Ectodermal cell (in vitro differentiated cells): ENCODE data around the gene MBD3L4.
"Not testable (repeated sequence)": the region's sequence is repeated elsewhere in the genome, so short reads cannot be mapped to it uniquely, and the experiment has no call there.

Experiments used
- H3K27ac ChIP-seq: 2 replicates; pipeline ENCODE4 v1.7.0; 2013; ENCODE audit warnings: mild to moderate bottlenecking, low read depth, low read length; ENCODE audit not compliant: insufficient read depth, poor library complexity, severe bottlenecking
- H3K27me3 ChIP-seq: 2 replicates; pipeline ENCODE4 v1.7.0; 2013; ENCODE audit warnings: mild to moderate bottlenecking, low read length; ENCODE audit not compliant: insufficient read depth, control insufficient read depth, poor library complexity, severe bottlenecking
- H3K36me3 ChIP-seq: one replicate; pipeline ENCODE4 v1.7.0; 2013; ENCODE audit warnings: low read length; ENCODE audit not compliant: control insufficient read depth, insufficient read depth
- H3K4me1 ChIP-seq: one replicate; pipeline ENCODE4 v1.7.0; 2013; ENCODE audit warnings: low read length; ENCODE audit not compliant: control insufficient read depth, insufficient read depth
- H3K4me3 ChIP-seq: 2 replicates; pipeline ENCODE4 v1.7.0; 2013; ENCODE audit warnings: low read depth, low read length, control low read depth; ENCODE audit not compliant: insufficient read depth
- H3K9me3 ChIP-seq: 2 replicates; pipeline ENCODE4 v1.7.0; 2013; ENCODE audit warnings: mild to moderate bottlenecking, low read length, moderate library complexity; ENCODE audit not compliant: control insufficient read depth
- WGBS, 2 experiments: methylation state at CpG; one replicate each; pipeline ENCODE4 v1.1.7; 2013; ENCODE audit warnings: missing lambda C conversion rate in 2 of 2; 5-methylcytosine and 5-hydroxymethylcytosine counted together

Gene MBD3L4

GRCh38 chr19:7068599-7068998 lies 28.6 kb upstream of the MBD3L4 start:
- no peaks in the 10 kb centered on the region for H3K4me1 ChIP-seq
- peak overlapping the region; percentile 99 for H3K4me3 ChIP-seq
- H3K9me3 ChIP-seq: no peaks in the 10 kb centered on the region
- H3K27ac ChIP-seq: no peak overlapping the region
- no peaks in the 10 kb centered on the region for H3K27me3 ChIP-seq
- WGBS, 2 experiments: 83 to 89% methylated on average over 5 to 6 of the region's 6 CpGs
- peaks cover 4% of the 10 kb centered on the region for H3K36me3 ChIP-seq

GRCh38 chr19:7067716-7068115 lies 27.7 kb upstream of the MBD3L4 start:
- H3K27ac ChIP-seq: no peak overlapping the region
- no peaks in the 10 kb centered on the region for H3K36me3 ChIP-seq
- H3K27me3 ChIP-seq: no peaks in the 10 kb centered on the region
- 85 to 89% methylated on average over 1 of the region's 2 CpGs for WGBS, 2 experiments
- H3K4me3 ChIP-seq: no peak overlapping the region
- H3K9me3 ChIP-seq: no peaks in the 10 kb centered on the region
- H3K4me1 ChIP-seq: no peaks in the 10 kb centered on the region

GRCh38 chr19:7067122-7067521 lies 27.1 kb upstream of the MBD3L4 start:
- H3K36me3 ChIP-seq, H3K27ac ChIP-seq, H3K4me1 ChIP-seq, H3K9me3 ChIP-seq, H3K27me3 ChIP-seq, H3K4me3 ChIP-seq: not testable (repeated sequence)
- 50 to 55% methylated on average over 13 of the region's 13 CpGs for WGBS, 2 experiments

DNA sequence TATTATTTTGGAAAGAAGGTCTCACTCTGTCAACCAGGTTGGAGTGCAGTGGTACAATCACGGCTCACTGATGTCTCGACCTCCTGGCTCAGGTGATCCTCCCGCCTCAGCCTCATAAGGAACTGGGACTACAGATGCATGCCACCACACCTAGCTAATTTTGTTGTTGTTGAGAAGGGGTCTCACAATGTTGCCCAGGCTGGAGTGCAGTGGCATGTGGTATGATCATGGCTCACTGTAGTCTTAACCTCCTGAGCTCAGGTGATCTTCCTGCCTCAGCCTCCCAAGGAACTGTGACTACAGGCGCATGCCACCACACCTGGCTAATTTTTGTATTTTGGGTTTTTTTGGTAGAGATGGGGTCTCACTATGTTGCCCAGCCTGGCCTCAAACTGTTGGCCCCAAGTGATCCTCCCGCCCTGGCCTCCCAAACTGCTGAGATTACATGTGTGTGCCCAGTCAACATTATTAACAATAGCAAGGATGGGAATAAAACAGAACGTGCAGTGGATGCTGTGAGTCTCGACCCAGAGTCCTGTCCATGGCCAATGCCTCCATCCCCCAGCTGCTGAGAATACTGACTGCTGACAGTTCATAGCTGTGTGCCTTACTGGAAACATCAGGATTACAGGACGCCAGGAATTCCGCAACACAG lies 23.9 kb upstream of the MBD3L4 start:
- H3K27me3 ChIP-seq: no peaks in the 10 kb centered on the region
- no peak overlapping the region for H3K4me3 ChIP-seq
- no peaks in the 10 kb centered on the region for H3K36me3 ChIP-seq
- no peaks in the 10 kb centered on the region for H3K9me3 ChIP-seq
- WGBS, 2 experiments: 82 to 87% methylated on average over 9 of the region's 9 CpGs
- no peak overlapping the region for H3K27ac ChIP-seq
- no peaks in the 10 kb centered on the region for H3K4me1 ChIP-seq

- Histone ChIP-seq H3K4me3 (no peak overlapping the region), H3K4me1 (no peaks in the 10 kb centered on the region), H3K27me3 (no peaks in the 10 kb centered on the region), H3K27ac (no peak overlapping the region), H3K9me3 (no peaks in the 10 kb centered on the region), H3K36me3 (no peaks in the 10 kb centered on the region)
- WGBS, 2 experiments: 84 to 85% methylated on average over 4 of the region's 4 CpGs
These were observed 23.4 kb upstream of the MBD3L4 start for GRCh38 chr19:7063339-7063738.

- H3K27me3 ChIP-seq, H3K36me3 ChIP-seq, H3K9me3 ChIP-seq, H3K4me3 ChIP-seq, H3K4me1 ChIP-seq, H3K27ac ChIP-seq: not testable (repeated sequence)
- WGBS, 2 experiments: 43 to 67% methylated on average over 1 of the region's 2 CpGs
These were observed 20.0 kb upstream of the MBD3L4 start for GRCh38 chr19:7059977-7060376.

DNA sequence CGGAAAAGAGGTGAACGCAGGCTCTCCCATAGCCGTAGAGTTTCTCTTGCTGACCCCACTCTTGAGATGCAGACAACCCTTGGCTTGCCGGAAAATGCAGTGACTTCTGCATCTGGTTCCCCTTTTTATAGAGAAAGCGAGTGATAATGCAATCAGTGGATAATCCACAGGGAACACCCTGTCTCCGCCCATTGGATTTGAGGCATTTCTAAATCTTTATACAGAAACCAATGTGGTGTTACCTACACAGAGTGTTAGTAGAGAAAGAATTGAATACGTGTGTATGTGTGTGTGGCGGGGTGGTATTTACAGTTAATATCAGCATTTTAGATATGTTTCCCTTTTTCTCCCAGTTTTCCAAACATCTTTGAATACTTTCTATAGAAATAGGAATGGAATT lies 18.6 kb upstream of the MBD3L4 start, which contains the start of gene MBD3L3:
TSS of gene MBD3L3 (minus strand) at position 101 of the 400 bp plus-strand sequence. CDS start at position 30, 71 bp downstream.
- H3K27ac ChIP-seq, H3K9me3 ChIP-seq, H3K4me3 ChIP-seq, H3K4me1 ChIP-seq, H3K27me3 ChIP-seq, H3K36me3 ChIP-seq: not testable (repeated sequence)
- no CpG with 5 or more reads among the region's 8 CpGs for WGBS, 2 experiments

DNA sequence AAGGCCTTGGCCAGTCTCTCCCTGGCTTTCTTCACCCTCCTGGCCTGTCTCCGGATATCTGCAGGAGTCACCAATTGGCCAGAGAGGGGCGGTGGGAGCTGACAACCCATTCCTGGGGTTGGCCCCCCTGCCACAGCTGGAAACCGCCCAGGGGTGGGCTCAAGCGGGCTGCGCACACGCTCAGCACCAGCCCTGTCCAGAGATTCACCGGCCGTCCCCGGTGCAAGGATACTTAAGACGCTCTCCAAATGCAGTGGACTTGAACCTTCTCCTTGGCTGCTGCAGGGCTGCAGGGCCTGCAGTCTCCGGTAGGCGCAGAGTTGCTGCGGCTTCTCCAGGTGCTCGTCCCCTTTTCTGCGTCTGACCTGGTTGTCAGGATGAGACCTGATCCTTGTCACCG lies 16.4 kb upstream of the MBD3L4 start:
- WGBS, 2 experiments: 91 to 96% methylated on average over 7 of the region's 16 CpGs
- not testable (repeated sequence) for H3K27ac ChIP-seq, H3K27me3 ChIP-seq, H3K4me1 ChIP-seq, H3K4me3 ChIP-seq, H3K36me3 ChIP-seq, H3K9me3 ChIP-seq

DNA sequence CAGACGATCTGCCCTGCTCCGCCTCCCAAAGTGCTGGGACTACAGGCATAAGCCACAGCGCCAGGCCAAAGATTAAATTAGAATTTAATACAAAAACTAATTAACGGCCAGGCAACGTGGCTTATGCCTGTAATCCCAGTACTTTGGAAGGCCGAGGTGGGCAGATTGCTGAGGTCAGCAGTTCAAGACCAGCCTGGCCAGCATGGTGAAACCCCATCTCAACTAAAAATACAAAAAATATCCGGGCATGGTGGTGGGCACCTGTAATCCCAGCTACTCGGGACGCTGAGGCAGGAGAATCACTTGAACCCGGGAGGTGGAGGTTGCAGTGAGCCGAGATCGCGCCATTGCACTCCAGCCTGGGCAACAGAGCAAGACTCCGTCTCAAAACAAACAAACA lies 15.7 kb upstream of the MBD3L4 start:
- not testable (repeated sequence) for H3K4me3 ChIP-seq, H3K36me3 ChIP-seq, H3K27ac ChIP-seq, H3K9me3 ChIP-seq, H3K27me3 ChIP-seq, H3K4me1 ChIP-seq
- 89 to 91% methylated on average over 9 to 11 of the region's 14 CpGs for WGBS, 2 experiments

GRCh38 chr19:7054635-7055368 lies 14.8 kb upstream of the MBD3L4 start:
- H3K4me1 ChIP-seq, H3K4me3 ChIP-seq, H3K27me3 ChIP-seq, H3K36me3 ChIP-seq, H3K27ac ChIP-seq, H3K9me3 ChIP-seq: not testable (repeated sequence)
- 92 to 96% methylated on average over 5 of the region's 14 CpGs for WGBS, 2 experiments
